NOMO-1 treated with DMSO at 0.1 percent for 48 hours (cell line): ENCODE data around the gene KLHDC9.

Experiments used
- DNase-seq: peaks from one replicate; lab custom pipeline; 2025; ENCODE audit not compliant: unreplicated experiment; lab: John Stamatoyannopoulos, UW

Gene KLHDC9

GRCh38 chr1:161076410-161076809, 21.8 kb upstream of the KLHDC9 start:
- no peak for DNase-seq

GRCh38 chr1:161077426-161077825, 20.7 kb upstream of the KLHDC9 start:
- DNase-seq: no peak

- no peak for DNase-seq
Observed at GRCh38 chr1:161079436-161080110, 18.6 kb upstream of the KLHDC9 start.

- DNase-seq: no peak
Observed at GRCh38 chr1:161080441-161081405, 17.4 kb upstream of the KLHDC9 start.

GRCh38 chr1:161081519-161081918, 16.6 kb upstream of the KLHDC9 start:
- DNase-seq: no peak

GRCh38 chr1:161082483-161082882, 15.7 kb upstream of the KLHDC9 start:
- DNase-seq: no peak

- peak; percentile 85 for DNase-seq
Observed at GRCh38 chr1:161082996-161083747, 15.0 kb upstream of the KLHDC9 start.

GRCh38 chr1:161083748-161084596, 14.2 kb upstream of the KLHDC9 start:
- DNase-seq: no peak

GRCh38 chr1:161084597-161084988, 13.6 kb upstream of the KLHDC9 start:
- DNase-seq: no peak

- no peak for DNase-seq
Observed at GRCh38 chr1:161085165-161085564, 13.0 kb upstream of the KLHDC9 start.

GRCh38 chr1:161086457-161086856, 11.7 kb upstream of the KLHDC9 start:
- DNase-seq: no peak

GRCh38 chr1:161088587-161089110, 9.5 kb upstream of the KLHDC9 start:
- no peak for DNase-seq

- no peak for DNase-seq
Observed at GRCh38 chr1:161089251-161089924, 8.8 kb upstream of the KLHDC9 start, which contains the start of gene NECTIN4. TSS of gene NECTIN4 (minus strand) at chr1:161089558. CDS start at chr1:161089296, 262 bp downstream.

- DNase-seq: no peak
Observed at GRCh38 chr1:161089938-161090337, 8.2 kb upstream of the KLHDC9 start.

GRCh38 chr1:161090617-161091016, 7.5 kb upstream of the KLHDC9 start:
- DNase-seq: no peak

GRCh38 chr1:161091093-161091492, 7.1 kb upstream of the KLHDC9 start:
- DNase-seq: no peak

- DNase-seq: no peak
Observed at GRCh38 chr1:161091796-161092507, 6.2 kb upstream of the KLHDC9 start.

- DNase-seq: no peak
Observed at GRCh38 chr1:161092621-161093028, 5.5 kb upstream of the KLHDC9 start.

GRCh38 chr1:161094481-161094880, 3.7 kb upstream of the KLHDC9 start:
- no peak for DNase-seq
